Trophoblast cell (in vitro differentiated cells and primary cell): ENCODE measurements around the gene PSME3.

Experiments used
- DNase-seq, 2 donors: peaks; one replicate each; pipeline ENCODE4 v3.0.0-alpha.2; 2016
- H2AFZ ChIP-seq: 2 replicates; pipeline ENCODE4 v1.6.1; 2013; ENCODE audit warnings: low read length, moderate library complexity, mild to moderate bottlenecking; ENCODE audit not compliant: insufficient read depth, poor library complexity
- H2AK5ac ChIP-seq: 2 replicates; pipeline ENCODE4 v1.6.1; 2013; ENCODE audit warnings: mild to moderate bottlenecking, low read length
- H2BK120ac ChIP-seq: 2 replicates; pipeline ENCODE4 v1.6.1; 2013; ENCODE audit warnings: low read length, mild to moderate bottlenecking, moderate library complexity; ENCODE audit not compliant: insufficient read depth, poor library complexity
- H2BK12ac ChIP-seq: 2 replicates; pipeline ENCODE4 v1.6.1; 2013; ENCODE audit warnings: mild to moderate bottlenecking, low read length, moderate library complexity
- H2BK5ac ChIP-seq: 2 replicates; pipeline ENCODE4 v1.6.1; 2013; ENCODE audit warnings: low read length, low read depth, moderate library complexity, mild to moderate bottlenecking; ENCODE audit not compliant: poor library complexity
- H3K14ac ChIP-seq: 2 replicates; pipeline ENCODE4 v1.6.1; 2013; ENCODE audit warnings: mild to moderate bottlenecking, low read length
- H3K18ac ChIP-seq: 2 replicates; pipeline ENCODE4 v1.6.1; 2013; ENCODE audit warnings: mild to moderate bottlenecking, low read length
- H3K23ac ChIP-seq: 2 replicates; pipeline ENCODE4 v1.6.1; 2013; ENCODE audit warnings: low read length
- H3K27ac ChIP-seq: 2 replicates; pipeline ENCODE4 v1.5.1; 2013; ENCODE audit warnings: low read depth, mild to moderate bottlenecking, inconsistent platforms, low read length, moderate library complexity
- H3K27me3 ChIP-seq: 2 replicates; pipeline ENCODE4 v1.6.1; 2013; ENCODE audit warnings: inconsistent platforms, mild to moderate bottlenecking, low read length, moderate library complexity; ENCODE audit not compliant: insufficient read depth
- H3K36me3 ChIP-seq, 2 experiments: 1 replicate in 1 of 2; 2 replicates in 1 of 2; pipeline ENCODE4 v1.6.1; 2013; ENCODE audit warnings: low read length in 2 of 2, mild to moderate bottlenecking in 2 of 2, moderate library complexity in 1 of 2; ENCODE audit not compliant: insufficient read depth in 2 of 2, control insufficient read depth in 1 of 2
- H3K4ac ChIP-seq: 2 replicates; pipeline ENCODE4 v1.6.1; 2013; ENCODE audit warnings: low read depth, mild to moderate bottlenecking, low read length, moderate library complexity
- H3K4me1 ChIP-seq, 2 experiments: 1 replicate in 1 of 2; 2 replicates in 1 of 2; pipeline ENCODE4 v1.6.1; 2013; ENCODE audit warnings: low read length in 2 of 2, mild to moderate bottlenecking in 2 of 2, moderate library complexity in 1 of 2; ENCODE audit not compliant: insufficient read depth in 2 of 2, control insufficient read depth in 1 of 2
- H3K4me2 ChIP-seq: 2 replicates; pipeline ENCODE4 v1.6.1; 2013; ENCODE audit warnings: inconsistent platforms, mild to moderate bottlenecking, low read length, moderate library complexity
- H3K4me3 ChIP-seq: 2 replicates; pipeline ENCODE4 v1.5.1; 2013; ENCODE audit warnings: mild to moderate bottlenecking, low read depth, low read length, inconsistent platforms
- H3K79me1 ChIP-seq: one replicate; pipeline ENCODE4 v1.6.1; 2013; ENCODE audit warnings: low read length
- H3K79me2 ChIP-seq: 2 replicates; pipeline ENCODE4 v1.6.1; 2013; ENCODE audit warnings: low read length, mild to moderate bottlenecking; ENCODE audit not compliant: control insufficient read depth, insufficient read depth, poor library complexity
- H3K9ac ChIP-seq: 2 replicates; pipeline ENCODE4 v1.6.1; 2013; ENCODE audit warnings: mild to moderate bottlenecking, low read length
- H3K9me3 ChIP-seq: 2 replicates; pipeline ENCODE4 v1.6.1; 2013; ENCODE audit warnings: low read depth, mild to moderate bottlenecking, control low read depth, inconsistent platforms, low read length; ENCODE audit not compliant: insufficient read depth
- H4K12ac ChIP-seq: 2 replicates; pipeline ENCODE4 v1.6.1; 2013; ENCODE audit warnings: low read depth, mild to moderate bottlenecking, low read length, moderate library complexity
- H4K8ac ChIP-seq: 2 replicates; pipeline ENCODE4 v1.6.1; 2013; ENCODE audit warnings: low read depth, mild to moderate bottlenecking, low read length, moderate library complexity
- H4K91ac ChIP-seq: one replicate; pipeline ENCODE4 v1.6.1; 2013; ENCODE audit warnings: low read depth, mild to moderate bottlenecking, low read length, moderate library complexity
- WGBS: extraction: QIAGEN DNeasy Blood & Tissue Kit; methylation state at CpG from one replicate; pipeline ENCODE4 v1.1.7; 2013; ENCODE audit warnings: missing lambda C conversion rate; ENCODE audit not compliant: insufficient read length, insufficient coverage; ENCODE audit errors: extremely low coverage; 5-methylcytosine and 5-hydroxymethylcytosine counted together

Gene PSME3

DNA sequence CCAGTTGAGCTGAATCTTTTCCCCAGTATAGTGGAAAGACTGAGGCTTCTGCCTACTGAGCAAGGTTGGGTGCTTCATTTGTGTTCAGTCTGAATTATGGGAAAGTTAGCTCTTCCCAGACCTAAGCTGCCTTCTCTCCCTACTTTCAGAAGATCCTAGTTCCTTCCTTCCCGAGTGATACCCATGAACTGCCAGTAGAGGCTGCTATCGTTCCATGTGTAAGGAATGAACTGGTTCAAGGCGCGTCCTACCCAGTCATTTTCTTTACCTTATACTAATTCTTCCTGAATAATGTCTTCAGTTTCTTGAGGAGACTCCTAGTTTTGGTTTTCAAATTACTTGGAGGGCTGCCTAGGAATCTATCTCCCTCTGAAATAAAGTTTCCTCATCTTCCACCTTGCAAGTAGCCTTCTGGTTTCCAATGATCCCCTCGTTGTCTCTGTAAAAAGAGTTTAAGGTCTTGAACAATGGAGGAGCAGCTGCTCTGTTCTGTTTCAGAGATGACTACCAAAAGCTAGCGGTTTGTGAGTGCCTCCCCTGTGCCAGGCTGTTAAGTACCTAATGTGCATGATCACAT, 10.2 kb downstream of the PSME3 start:
- H3K36me3 ChIP-seq, result peaks cover 42 to 57% of the 10 kb centered on the region in 2 experiments
- H3K27me3 ChIP-seq, result no peaks in the 10 kb centered on the region
- DNase-seq, result peak; percentile 39 to 72
- no peak overlapping the region for H2BK120ac ChIP-seq
- no peak overlapping the region for H4K12ac ChIP-seq
- no peak overlapping the region for H4K91ac ChIP-seq
- no peak overlapping the region for H2AK5ac ChIP-seq
- H3K27ac ChIP-seq, result no peak overlapping the region
- H3K14ac ChIP-seq, result no peak overlapping the region
- WGBS, result no CpG with 5 or more reads among the region's 6 CpGs
- no peak overlapping the region for H3K18ac ChIP-seq
- H3K9me3 ChIP-seq, result no peaks in the 10 kb centered on the region
- no peaks in the 10 kb centered on the region for H3K79me1 ChIP-seq
- no peak overlapping the region for H3K4me3 ChIP-seq
- H3K9ac ChIP-seq, result no peak overlapping the region
- no peak overlapping the region for H2AFZ ChIP-seq
- no peak overlapping the region for H3K4me2 ChIP-seq
- no peak overlapping the region for H3K4ac ChIP-seq
- no peak overlapping the region for H2BK5ac ChIP-seq
- no peak overlapping the region for H2BK12ac ChIP-seq
- H3K79me2 ChIP-seq, result no peaks in the 10 kb centered on the region
- H3K23ac ChIP-seq, result no peak overlapping the region
- no peaks in the 10 kb centered on the region for H3K4me1 ChIP-seq
- H4K8ac ChIP-seq, result no peak overlapping the region

DNA sequence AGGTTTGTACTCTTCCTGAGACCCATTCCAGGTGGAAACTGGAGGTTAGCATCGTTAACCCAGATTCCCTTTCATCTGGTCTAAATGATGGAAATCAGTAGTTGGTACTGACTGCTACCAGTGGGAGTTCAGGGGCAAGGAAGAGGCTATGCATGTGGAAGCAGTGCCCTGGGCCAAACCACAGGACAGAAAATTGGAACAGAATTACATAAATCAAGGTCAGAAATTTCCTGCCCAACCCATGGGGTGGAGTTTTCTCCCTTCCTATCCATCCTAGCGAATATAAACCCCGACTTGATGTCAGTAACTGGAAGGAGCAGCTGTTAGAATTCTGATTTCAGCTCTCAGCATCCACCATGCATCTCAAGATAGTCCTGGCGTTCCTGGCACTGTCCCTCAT, 11.1 kb downstream of the PSME3 start, which contains the start of gene AOC2:
AOC2 (plus strand) TSS at position 310 of the 400 bp plus-strand sequence; CDS start at position 357, 47 bp downstream.
- DNase-seq, result no peak
- H3K79me2 ChIP-seq, result no peaks in the 10 kb centered on the region
- H3K4me2 ChIP-seq, result no peak within 1 kb of the TSS

DNA sequence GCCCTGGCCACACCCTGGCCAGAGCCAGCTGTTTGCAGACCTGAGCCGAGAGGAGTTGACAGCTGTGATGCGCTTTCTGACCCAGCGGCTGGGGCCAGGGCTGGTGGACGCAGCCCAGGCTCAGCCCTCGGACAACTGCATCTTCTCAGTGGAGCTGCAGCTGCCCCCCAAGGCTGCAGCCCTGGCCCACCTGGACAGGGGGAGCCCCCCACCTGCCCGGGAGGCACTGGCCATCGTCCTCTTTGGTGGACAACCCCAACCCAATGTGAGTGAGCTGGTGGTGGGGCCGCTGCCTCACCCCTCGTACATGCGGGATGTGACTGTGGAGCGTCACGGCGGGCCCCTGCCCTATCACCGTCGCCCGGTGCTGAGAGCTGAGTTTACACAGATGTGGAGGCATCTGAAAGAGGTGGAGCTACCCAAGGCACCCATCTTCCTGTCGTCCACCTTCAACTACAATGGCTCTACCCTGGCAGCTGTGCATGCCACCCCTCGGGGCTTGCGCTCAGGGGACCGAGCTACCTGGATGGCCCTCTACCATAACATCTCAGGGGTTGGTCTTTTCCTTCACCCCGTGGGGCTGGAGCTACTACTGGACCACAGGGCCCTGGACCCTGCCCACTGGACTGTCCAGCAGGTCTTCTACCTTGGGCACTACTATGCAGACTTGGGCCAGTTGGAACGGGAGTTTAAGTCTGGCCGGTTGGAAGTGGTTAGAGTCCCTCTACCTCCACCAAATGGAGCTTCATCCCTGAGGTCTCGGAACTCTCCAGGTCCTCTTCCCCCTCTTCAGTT, 11.8 kb downstream of the PSME3 start:
- H4K12ac ChIP-seq, result no peak overlapping the region
- WGBS, result no CpG with 5 or more reads among the region's 24 CpGs
- no peak overlapping the region for H2AK5ac ChIP-seq
- no peak overlapping the region for H3K4me2 ChIP-seq
- H3K4me3 ChIP-seq, result no peak overlapping the region
- H2BK12ac ChIP-seq, result no peak overlapping the region
- H3K27ac ChIP-seq, result no peak overlapping the region
- no peaks in the 10 kb centered on the region for H3K79me1 ChIP-seq
- H3K23ac ChIP-seq, result no peak overlapping the region
- H3K4me1 ChIP-seq, result no peaks in the 10 kb centered on the region
- H3K14ac ChIP-seq, result no peak overlapping the region
- H3K36me3 ChIP-seq, result peaks cover 37 to 45% of the 10 kb centered on the region in 2 experiments
- no peaks in the 10 kb centered on the region for H3K27me3 ChIP-seq
- H2BK120ac ChIP-seq, result no peak overlapping the region
- no peaks in the 10 kb centered on the region for H3K9me3 ChIP-seq
- H3K9ac ChIP-seq, result no peak overlapping the region
- H4K91ac ChIP-seq, result no peak overlapping the region
- H2AFZ ChIP-seq, result no peak overlapping the region
- H3K79me2 ChIP-seq, result no peaks in the 10 kb centered on the region
- H2BK5ac ChIP-seq, result no peak overlapping the region
- H4K8ac ChIP-seq, result no peak overlapping the region
- no peak for DNase-seq
- H3K4ac ChIP-seq, result no peak overlapping the region
- H3K18ac ChIP-seq, result no peak overlapping the region

More for the DNA sequence above, 11.1 kb downstream of the PSME3 start, which contains the start of gene AOC2:
- WGBS, result no CpG with 5 or more reads among the region's 4 CpGs
- H3K14ac ChIP-seq, result no peak within 1 kb of the TSS
- H3K27me3 ChIP-seq, result no peaks in the 10 kb centered on the region
- H2AFZ ChIP-seq, result no peak within 1 kb of the TSS
- H3K79me1 ChIP-seq, result no peaks in the 10 kb centered on the region
- H3K23ac ChIP-seq, result no peak within 1 kb of the TSS
- no peak within 1 kb of the TSS for H4K12ac ChIP-seq
- H3K9me3 ChIP-seq, result no peaks in the 10 kb centered on the region
- no peak within 1 kb of the TSS for H2BK12ac ChIP-seq
- H2AK5ac ChIP-seq, result no peak within 1 kb of the TSS
- H2BK5ac ChIP-seq, result no peak within 1 kb of the TSS
- H3K27ac ChIP-seq, result no peak within 1 kb of the TSS
- no peak within 1 kb of the TSS for H3K18ac ChIP-seq
- no peak within 1 kb of the TSS for H4K91ac ChIP-seq
- no peak within 1 kb of the TSS for H3K9ac ChIP-seq
- no peak within 1 kb of the TSS for H3K4me3 ChIP-seq
- no peak within 1 kb of the TSS for H4K8ac ChIP-seq
- H3K4me1 ChIP-seq, result no peaks in the 10 kb centered on the region
- H3K4ac ChIP-seq, result no peak within 1 kb of the TSS
- H3K36me3 ChIP-seq, result peaks cover 37 to 49% of the 10 kb centered on the region in 2 experiments
- H2BK120ac ChIP-seq, result no peak within 1 kb of the TSS

DNA sequence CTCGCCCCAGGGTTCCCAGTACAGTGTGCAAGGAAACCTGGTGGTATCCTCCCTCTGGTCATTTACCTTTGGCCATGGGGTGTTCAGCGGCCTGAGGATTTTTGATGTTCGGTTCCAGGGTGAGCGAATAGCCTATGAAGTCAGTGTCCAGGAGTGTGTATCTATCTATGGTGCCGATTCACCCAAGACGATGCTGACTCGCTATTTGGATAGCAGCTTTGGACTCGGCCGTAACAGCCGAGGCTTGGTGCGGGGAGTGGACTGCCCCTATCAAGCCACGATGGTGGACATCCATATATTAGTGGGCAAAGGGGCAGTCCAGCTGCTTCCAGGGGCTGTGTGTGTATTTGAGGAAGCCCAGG, 12.3 kb downstream of the PSME3 start:
- Histone ChIP-seq H3K4me2 (no peak overlapping the region), H3K79me2 (no peaks in the 10 kb centered on the region), H3K36me3 (peaks cover 37 to 42% of the 10 kb centered on the region in 2 experiments), H2AFZ (no peak overlapping the region), H3K23ac (no peak overlapping the region), H3K4me1 (no peaks in the 10 kb centered on the region), H2BK12ac (no peak overlapping the region), H3K27ac (no peak overlapping the region), H4K8ac (no peak overlapping the region), H3K9ac (no peak overlapping the region), H3K79me1 (no peaks in the 10 kb centered on the region), H3K4ac (no peak overlapping the region), H3K9me3 (no peaks in the 10 kb centered on the region), H3K14ac (no peak overlapping the region), H4K91ac (no peak overlapping the region), H2BK5ac (no peak overlapping the region), H2AK5ac (no peak overlapping the region), H3K18ac (no peak overlapping the region), H3K27me3 (no peaks in the 10 kb centered on the region), H4K12ac (no peak overlapping the region), H2BK120ac (no peak overlapping the region), H3K4me3 (no peak overlapping the region)
- no peak for DNase-seq
- WGBS, result no CpG with 5 or more reads among the region's 12 CpGs
